ENCODE data around the gene PCDHGB5.
A peak's percentile ranks its signal among the peaks of the same experiment; 100 is the strongest.
"Not testable (repeated sequence)": the region's sequence is repeated elsewhere in the genome, so short reads cannot be mapped to it uniquely, and the experiment has no call there.

The PCDHGB5 gene

DNA sequence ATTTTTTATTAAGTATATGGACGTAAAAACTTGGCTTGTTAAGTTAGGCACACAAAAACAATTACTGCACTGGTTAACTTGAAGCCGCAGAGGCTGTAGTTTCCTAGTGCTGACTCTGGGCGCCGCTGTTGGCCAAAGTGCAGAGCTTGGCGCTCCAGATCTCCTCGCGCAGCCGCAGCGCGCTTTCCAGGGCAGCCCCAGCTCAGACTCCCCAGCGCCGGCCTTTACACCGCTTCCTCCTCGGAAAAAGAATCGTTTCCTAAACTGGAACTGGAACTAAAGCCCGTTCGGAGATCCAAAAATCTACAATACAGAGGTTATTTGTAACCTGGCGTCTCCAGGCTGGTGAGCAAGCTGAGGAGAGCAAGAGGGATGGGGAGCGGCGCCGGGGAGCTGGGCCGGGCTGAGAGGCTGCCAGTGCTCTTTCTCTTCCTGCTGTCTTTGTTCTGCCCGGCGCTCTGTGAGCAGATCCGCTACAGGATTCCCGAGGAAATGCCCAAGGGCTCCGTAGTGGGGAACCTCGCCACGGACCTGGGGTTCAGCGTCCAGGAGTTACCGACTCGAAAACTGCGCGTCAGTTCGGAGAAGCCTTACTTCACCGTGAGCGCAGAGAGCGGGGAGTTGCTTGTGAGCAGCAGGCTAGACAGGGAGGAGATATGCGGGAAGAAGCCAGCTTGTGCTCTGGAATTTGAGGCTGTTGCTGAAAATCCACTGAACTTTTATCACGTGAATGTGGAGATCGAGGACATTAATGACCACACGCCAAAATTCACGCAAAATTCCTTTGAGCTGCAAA is at the start of gene PCDHGB5:
PCDHGB5 (plus strand) TSS at position 192 of the 796 bp plus-strand sequence; CDS start at position 373, 181 bp downstream.
- Mint-ChIP-seq H3K4me3 (peak within 1 kb of the TSS; percentile 44), H3K9me3 (peaks cover 12% of the 10 kb centered on the region), H3K27me3 (peaks cover 49% of the 10 kb centered on the region), H3K36me3 (peaks cover 19% of the 10 kb centered on the region)
- H3K27ac Mint-ChIP-seq, H3K4me1 Mint-ChIP-seq: not testable (repeated sequence)

DNA sequence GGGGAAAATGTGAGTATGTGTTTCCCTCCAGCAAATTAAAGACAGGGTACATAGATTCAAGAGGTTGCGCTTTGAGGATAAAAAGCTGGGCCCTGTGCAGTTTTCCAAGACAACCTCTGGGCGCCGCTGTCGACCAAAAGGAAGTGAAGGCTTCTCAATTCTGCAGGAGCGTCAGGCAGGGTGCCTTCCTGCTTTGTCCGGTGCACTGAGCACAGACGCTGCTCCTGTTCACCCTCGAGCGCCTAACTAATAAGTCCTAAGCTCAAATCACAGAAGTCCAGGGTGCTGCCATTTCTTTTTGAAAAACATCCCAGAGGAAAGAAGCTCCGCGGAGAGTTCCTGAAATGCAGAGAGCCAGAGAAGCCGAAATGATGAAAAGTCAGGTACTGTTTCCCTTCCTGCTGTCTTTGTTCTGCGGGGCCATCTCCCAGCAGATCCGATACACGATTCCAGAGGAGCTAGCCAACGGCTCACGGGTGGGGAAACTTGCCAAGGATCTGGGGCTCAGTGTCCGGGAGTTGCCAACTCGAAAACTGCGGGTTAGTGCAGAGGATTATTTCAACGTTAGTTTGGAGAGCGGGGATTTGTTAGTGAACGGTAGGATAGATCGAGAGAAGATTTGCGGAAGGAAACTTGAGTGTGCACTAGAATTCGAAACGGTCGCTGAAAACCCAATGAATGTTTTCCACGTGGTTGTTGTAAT is 47.7 kb upstream of the PCDHGB5 start, which contains the start of gene PCDHGB1:
PCDHGB1 (plus strand) TSS at position 183 of the 703 bp plus-strand sequence; CDS start at position 345, 162 bp downstream.
- H3K4me3 Mint-ChIP-seq = no peak within 1 kb of the TSS
- peaks cover 31% of the 10 kb centered on the region for H3K9me3 Mint-ChIP-seq
- peak within 1 kb of the TSS; percentile 80 for H3K27ac Mint-ChIP-seq
- H3K4me1 Mint-ChIP-seq = no peaks in the 10 kb centered on the region
- peaks cover 18% of the 10 kb centered on the region for H3K36me3 Mint-ChIP-seq
- H3K27me3 Mint-ChIP-seq = peaks cover 55% of the 10 kb centered on the region

DNA sequence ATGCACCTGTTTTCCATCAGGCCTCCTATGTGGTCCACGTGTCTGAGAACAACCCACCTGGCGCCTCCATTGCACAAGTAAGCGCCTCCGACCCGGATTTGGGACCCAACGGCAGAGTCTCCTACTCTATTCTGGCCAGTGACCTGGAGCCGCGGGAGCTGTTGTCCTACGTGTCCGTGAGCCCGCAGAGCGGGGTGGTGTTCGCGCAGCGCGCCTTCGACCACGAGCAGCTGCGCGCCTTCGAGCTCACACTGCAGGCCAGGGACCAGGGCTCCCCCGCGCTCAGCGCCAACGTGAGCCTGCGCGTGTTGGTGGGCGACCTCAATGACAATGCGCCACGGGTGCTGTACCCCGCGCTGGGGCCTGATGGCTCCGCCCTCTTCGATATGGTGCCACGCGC is 46.2 kb upstream of the PCDHGB5 start:
- H3K27ac Mint-ChIP-seq = no peak overlapping the region
- no peak overlapping the region for H3K4me3 Mint-ChIP-seq
- H3K36me3 Mint-ChIP-seq = peaks cover 13% of the 10 kb centered on the region
- peaks cover 24% of the 10 kb centered on the region for H3K9me3 Mint-ChIP-seq
- H3K27me3 Mint-ChIP-seq = peaks cover 57% of the 10 kb centered on the region
- no peaks in the 10 kb centered on the region for H3K4me1 Mint-ChIP-seq

DNA sequence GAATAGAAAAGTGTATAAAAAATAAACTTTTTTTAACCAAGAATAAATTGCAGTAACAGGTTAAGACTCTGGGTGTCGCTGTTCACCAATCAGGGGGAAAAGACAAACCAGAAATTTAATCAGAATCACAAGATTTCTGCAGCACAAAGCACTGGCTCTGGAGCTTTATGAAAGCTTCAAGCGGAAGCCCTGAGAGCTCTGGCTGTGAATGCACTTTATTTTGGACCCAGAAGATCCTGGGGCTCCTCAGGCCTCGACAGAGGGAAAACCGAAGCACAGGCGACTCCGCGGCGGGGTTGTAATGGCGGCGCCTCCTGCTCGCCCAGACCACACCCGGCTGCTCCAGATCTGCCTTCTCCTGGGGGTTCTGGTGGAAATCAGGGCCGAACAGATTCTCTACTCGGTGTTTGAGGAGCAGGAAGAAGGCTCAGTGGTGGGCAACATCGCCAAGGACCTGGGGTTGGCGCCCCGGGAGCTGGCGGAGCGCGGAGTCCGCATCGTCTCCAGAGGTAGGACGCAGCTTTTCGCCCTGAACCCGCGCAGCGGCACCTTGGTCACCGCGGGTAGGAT is 42.8 kb upstream of the PCDHGB5 start, which contains the start of gene PCDHGA4:
PCDHGA4 (plus strand) TSS at position 122 of the 570 bp plus-strand sequence; CDS start at position 209, 87 bp downstream.
- Mint-ChIP-seq H3K27ac (no peak within 1 kb of the TSS), H3K27me3 (peaks cover 60% of the 10 kb centered on the region), H3K36me3 (peaks cover 12% of the 10 kb centered on the region), H3K9me3 (peaks cover 21% of the 10 kb centered on the region), H3K4me3 (no peak within 1 kb of the TSS), H3K4me1 (no peaks in the 10 kb centered on the region)

DNA sequence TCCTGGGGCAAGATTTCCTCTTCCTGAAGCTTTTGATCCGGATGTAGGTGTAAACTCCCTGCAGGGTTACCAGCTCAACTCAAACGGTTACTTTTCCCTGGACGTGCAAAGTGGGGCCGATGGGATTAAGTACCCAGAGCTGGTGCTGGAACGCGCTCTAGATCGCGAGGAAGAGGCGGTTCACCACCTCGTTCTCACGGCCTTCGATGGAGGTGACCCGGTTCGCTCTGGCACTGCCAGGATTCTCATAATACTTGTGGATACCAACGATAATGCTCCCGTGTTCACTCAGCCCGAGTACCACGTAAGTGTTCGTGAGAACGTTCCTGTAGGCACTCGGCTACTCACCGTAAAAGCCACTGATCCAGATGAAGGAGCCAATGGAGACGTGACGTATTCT is 42.1 kb upstream of the PCDHGB5 start:
- Mint-ChIP-seq H3K27me3 (peaks cover 59% of the 10 kb centered on the region), H3K36me3 (peaks cover 14% of the 10 kb centered on the region), H3K27ac (no peak overlapping the region), H3K4me3 (no peak overlapping the region), H3K9me3 (peaks cover 17% of the 10 kb centered on the region), H3K4me1 (no peaks in the 10 kb centered on the region)

DNA sequence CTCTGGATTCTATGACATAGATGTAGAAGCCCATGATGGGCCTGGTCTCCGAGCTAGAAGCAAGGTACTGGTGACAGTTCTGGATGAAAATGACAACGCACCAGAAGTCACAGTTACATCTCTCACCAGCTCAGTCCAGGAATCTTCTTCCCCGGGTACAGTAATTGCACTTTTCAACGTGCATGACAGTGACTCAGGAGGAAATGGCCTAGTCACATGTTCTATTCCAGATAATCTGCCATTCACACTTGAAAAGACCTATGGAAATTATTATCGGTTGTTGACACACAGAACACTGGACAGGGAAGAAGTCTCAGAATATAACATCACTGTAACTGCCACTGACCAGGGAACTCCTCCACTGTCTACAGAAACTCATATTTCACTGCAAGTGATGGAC is 41.6 kb upstream of the PCDHGB5 start:
- Mint-ChIP-seq H3K27ac (no peak overlapping the region), H3K4me1 (no peaks in the 10 kb centered on the region), H3K36me3 (peaks cover 18% of the 10 kb centered on the region), H3K27me3 (peaks cover 59% of the 10 kb centered on the region), H3K9me3 (peaks cover 17% of the 10 kb centered on the region), H3K4me3 (no peak overlapping the region)

DNA sequence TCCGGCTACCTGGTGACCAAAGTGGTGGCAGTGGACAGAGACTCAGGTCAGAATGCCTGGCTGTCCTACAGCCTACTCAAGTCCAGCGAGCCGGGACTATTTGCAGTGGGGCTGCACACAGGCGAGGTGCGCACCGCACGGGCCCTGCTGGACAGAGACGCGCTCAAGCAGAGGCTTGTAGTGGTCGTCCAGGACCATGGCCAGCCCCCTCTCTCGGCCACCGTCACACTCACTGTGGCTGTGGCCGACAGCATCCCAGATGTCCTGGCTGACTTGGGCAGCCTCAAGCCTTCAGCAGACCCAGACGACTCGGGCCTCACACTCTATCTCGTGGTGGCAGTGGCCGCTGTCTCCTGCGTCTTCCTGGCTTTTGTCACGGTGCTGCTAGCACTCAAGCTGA is 40.8 kb upstream of the PCDHGB5 start:
- Mint-ChIP-seq H3K36me3 (peaks cover 18% of the 10 kb centered on the region), H3K9me3 (peaks cover 17% of the 10 kb centered on the region), H3K27me3 (peaks cover 63% of the 10 kb centered on the region), H3K27ac (no peak overlapping the region), H3K4me1 (no peaks in the 10 kb centered on the region), H3K4me3 (no peak overlapping the region)

DNA sequence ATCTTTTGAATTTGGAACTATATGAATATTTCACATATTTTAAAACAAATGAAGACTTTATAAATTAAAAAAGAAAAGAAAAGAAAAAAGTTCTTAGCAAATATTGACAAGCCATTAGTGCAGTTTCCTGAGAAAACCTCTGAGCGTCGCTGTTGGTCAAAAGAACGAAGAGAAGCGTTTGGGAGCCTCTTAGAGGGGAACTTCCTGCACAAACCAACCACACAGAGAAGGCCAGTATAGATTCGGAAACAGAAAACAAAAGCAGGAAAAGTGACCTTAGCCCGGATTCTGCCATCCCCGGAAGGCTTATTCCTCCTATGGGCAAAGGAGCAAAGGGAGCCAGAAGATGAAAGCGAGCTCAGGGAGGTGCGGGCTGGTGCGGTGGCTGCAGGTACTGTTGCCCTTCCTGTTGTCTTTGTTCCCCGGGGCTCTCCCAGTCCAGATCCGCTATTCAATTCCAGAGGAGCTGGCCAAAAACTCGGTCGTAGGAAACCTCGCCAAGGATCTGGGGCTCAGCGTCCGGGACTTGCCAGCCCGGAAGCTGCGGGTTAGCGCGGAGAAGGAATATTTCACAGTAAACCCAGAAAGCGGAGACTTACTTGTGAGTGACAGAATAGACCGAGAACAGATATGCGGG is 37.8 kb upstream of the PCDHGB5 start, which contains the start of gene PCDHGB2:
PCDHGB2 (plus strand) TSS at position 205 of the 637 bp plus-strand sequence; CDS start at position 347, 142 bp downstream.
- peaks cover 67% of the 10 kb centered on the region for H3K27me3 Mint-ChIP-seq
- H3K4me1 Mint-ChIP-seq = no peaks in the 10 kb centered on the region
- H3K4me3 Mint-ChIP-seq = peak within 1 kb of the TSS; percentile 81
- peaks cover 24% of the 10 kb centered on the region for H3K36me3 Mint-ChIP-seq
- peak within 1 kb of the TSS; percentile 48 for H3K27ac Mint-ChIP-seq
- H3K9me3 Mint-ChIP-seq = peaks cover 28% of the 10 kb centered on the region

DNA sequence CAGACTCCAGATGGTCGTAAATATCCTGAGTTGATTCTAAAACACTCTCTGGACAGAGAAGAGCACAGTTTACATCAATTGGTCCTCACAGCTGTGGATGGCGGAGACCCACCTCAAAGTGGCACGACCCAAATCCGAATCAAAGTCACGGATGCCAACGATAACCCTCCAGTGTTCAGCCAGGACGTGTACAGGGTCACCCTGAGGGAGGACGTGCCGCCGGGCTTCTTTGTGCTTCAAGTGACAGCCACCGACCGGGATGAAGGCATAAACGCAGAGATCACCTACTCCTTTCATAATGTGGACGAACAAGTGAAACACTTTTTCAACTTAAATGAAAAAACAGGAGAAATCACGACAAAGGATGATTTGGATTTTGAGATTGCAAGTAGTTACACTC is 37.1 kb upstream of the PCDHGB5 start:
- Mint-ChIP-seq H3K36me3 (peaks cover 31% of the 10 kb centered on the region), H3K27ac (no peak overlapping the region), H3K4me1 (no peaks in the 10 kb centered on the region), H3K4me3 (peak overlapping the region; percentile 15), H3K27me3 (peaks cover 72% of the 10 kb centered on the region), H3K9me3 (peaks cover 28% of the 10 kb centered on the region)

DNA sequence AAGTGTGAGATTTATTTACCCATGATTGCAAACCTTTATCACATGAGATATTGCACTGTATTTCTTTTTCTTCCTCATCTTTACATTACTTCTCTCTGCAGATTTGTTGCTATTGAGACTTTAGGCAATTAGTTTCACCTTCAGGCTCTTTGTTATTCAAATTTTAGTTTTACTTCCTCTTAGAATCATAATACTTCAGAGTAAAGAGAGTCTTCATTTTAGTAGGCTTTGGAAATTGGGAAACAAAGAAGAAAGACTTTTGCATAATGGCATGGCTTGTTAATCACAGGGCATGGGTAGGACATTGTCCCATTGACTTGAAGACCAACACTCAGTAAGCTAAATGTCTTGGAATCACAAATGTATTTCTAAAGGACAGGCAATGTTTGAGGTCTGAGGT is 35.0 kb upstream of the PCDHGB5 start:
- Mint-ChIP-seq H3K27ac (no peak overlapping the region), H3K4me1 (no peaks in the 10 kb centered on the region), H3K9me3 (peaks cover 28% of the 10 kb centered on the region), H3K4me3 (no peak overlapping the region), H3K27me3 (peaks cover 70% of the 10 kb centered on the region), H3K36me3 (peaks cover 32% of the 10 kb centered on the region)

DNA sequence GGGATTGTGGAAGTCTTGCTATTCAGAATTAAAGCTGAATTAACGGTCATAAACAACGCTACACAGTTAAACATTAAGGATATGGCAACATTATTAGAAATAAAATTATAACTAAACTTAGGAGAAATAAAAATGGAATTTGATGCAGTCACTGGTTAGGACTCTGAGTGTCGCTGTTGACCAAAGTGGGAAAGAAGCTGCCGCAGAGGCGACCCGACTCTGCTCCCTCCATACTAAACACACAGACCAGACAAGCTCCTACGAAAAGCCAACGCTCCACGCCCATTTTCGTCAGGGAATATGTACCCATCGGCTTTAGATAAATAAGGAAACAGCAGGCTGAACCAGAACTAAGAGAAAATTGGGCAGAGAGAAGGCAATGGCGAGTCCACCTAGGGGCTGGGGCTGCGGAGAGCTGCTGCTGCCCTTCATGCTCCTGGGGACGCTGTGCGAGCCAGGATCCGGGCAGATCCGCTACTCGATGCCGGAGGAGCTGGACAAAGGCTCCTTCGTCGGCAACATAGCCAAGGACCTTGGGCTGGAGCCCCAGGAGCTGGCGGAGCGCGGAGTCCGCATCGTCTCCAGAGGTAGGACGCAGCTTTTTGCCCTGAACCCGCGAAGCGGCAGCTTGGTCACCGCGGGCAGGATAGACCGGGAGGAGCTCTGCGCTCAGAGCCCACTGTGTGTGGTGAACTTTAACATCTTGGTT is 33.6 kb upstream of the PCDHGB5 start, which contains the start of gene PCDHGA5:
PCDHGA5 (plus strand) TSS at position 211 of the 709 bp plus-strand sequence; CDS start at position 380, 169 bp downstream.
- Mint-ChIP-seq H3K4me3 (no peak within 1 kb of the TSS), H3K4me1 (no peaks in the 10 kb centered on the region), H3K36me3 (peaks cover 29% of the 10 kb centered on the region), H3K27ac (no peak within 1 kb of the TSS), H3K9me3 (peaks cover 23% of the 10 kb centered on the region), H3K27me3 (peaks cover 71% of the 10 kb centered on the region)

DNA sequence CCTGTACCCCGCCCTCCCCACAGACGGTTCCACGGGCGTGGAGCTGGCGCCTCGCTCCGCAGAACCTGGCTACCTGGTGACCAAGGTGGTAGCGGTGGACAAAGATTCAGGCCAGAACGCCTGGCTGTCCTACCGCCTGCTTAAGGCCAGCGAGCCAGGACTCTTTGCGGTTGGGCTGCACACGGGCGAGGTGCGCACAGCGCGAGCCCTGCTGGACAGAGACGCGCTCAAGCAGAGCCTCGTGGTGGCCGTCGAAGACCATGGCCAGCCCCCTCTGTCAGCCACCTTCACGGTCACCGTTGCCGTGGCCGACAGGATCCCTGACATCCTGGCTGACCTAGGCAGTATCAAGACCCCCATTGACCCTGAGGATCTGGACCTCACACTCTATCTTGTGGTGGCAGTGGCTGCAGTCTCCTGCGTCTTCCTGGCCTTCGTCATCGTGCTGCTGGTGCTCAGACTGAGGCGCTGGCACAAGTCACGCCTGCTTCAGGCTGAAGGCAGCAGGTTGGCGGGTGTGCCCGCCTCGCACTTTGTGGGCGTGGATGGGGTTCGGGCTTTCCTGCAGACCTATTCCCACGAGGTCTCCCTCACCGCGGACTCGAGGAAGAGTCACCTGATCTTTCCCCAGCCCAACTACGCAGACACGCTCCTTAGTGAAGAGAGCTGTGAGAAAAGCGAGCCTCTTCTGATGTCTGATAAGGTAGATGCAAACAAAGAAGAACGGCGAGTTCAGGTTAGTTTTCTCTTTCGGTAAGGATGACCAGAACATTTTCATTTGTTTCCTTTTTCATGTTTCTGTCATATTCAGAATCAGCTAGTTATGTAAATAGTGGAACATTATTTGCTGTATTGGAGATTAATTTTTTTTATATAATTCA is 31.5 kb upstream of the PCDHGB5 start:
- peaks cover 71% of the 10 kb centered on the region for H3K27me3 Mint-ChIP-seq
- H3K4me3 Mint-ChIP-seq = no peak overlapping the region
- H3K36me3 Mint-ChIP-seq = peaks cover 26% of the 10 kb centered on the region
- peaks cover 26% of the 10 kb centered on the region for H3K9me3 Mint-ChIP-seq
- H3K4me1 Mint-ChIP-seq = peaks cover 5% of the 10 kb centered on the region
- no peak overlapping the region for H3K27ac Mint-ChIP-seq

DNA sequence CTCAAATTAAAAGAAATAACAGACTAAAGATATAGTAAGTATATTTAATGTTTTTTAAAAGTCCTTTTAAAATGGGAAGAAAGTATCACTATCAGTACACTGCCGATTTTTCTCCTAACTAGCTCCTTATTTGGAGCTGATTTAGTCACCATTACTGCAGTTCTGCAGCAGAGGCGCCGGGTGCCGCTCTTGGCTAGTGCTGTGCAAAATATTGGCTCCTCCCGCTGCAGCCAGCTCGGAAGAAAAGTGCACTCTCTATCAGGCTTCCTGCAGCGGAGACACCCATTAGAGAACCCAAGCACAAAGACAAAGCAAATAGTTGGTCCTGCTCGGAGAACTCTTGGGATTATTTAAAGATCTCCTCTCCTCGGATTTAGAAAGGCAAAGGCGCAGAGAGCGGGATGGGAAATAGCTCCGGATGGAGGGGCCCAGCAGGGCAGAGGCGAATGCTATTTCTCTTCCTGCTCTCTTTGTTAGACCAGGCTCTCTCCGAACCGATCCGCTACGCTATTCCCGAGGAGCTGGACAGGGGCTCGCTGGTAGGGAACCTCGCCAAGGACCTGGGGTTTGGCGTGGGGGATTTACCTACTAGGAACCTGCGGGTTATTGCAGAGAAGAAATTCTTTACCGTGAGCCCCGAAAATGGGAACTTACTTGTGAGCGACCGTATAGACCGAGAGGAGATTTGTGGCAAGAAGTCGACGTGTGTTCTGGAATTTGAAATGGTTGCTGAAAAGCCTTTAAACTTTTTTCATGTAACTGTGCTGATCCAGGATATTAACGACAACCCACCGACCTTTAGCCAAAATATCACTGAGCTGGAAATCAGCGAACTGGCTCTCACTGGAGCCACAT is 27.5 kb upstream of the PCDHGB5 start, which contains the start of gene PCDHGB3:
PCDHGB3 (plus strand) TSS at position 249 of the 855 bp plus-strand sequence; CDS start at position 402, 153 bp downstream.
- Mint-ChIP-seq H3K27ac (no peak within 1 kb of the TSS), H3K36me3 (peaks cover 16% of the 10 kb centered on the region), H3K9me3 (peaks cover 10% of the 10 kb centered on the region), H3K4me3 (peak within 1 kb of the TSS; percentile 75), H3K4me1 (peaks cover 5% of the 10 kb centered on the region), H3K27me3 (peaks cover 63% of the 10 kb centered on the region)
